Activated CD4-positive, CD25-positive, alpha-beta regulatory T cell (primary cell): ENCODE data around the gene CIAO2A.
"Not testable (repeated sequence)": the region's sequence is repeated elsewhere in the genome, so short reads cannot be mapped to it uniquely, and the experiment has no call there.

Experiments used
- DNase-seq, 4 experiments: peaks; one replicate each; lab custom pipeline; 2025; lab: John Stamatoyannopoulos, UW

Gene CIAO2A

GRCh38 chr15:64071931-64072765 lies 21.5 kb downstream of the CIAO2A start:
- no peak for DNase-seq

DNA sequence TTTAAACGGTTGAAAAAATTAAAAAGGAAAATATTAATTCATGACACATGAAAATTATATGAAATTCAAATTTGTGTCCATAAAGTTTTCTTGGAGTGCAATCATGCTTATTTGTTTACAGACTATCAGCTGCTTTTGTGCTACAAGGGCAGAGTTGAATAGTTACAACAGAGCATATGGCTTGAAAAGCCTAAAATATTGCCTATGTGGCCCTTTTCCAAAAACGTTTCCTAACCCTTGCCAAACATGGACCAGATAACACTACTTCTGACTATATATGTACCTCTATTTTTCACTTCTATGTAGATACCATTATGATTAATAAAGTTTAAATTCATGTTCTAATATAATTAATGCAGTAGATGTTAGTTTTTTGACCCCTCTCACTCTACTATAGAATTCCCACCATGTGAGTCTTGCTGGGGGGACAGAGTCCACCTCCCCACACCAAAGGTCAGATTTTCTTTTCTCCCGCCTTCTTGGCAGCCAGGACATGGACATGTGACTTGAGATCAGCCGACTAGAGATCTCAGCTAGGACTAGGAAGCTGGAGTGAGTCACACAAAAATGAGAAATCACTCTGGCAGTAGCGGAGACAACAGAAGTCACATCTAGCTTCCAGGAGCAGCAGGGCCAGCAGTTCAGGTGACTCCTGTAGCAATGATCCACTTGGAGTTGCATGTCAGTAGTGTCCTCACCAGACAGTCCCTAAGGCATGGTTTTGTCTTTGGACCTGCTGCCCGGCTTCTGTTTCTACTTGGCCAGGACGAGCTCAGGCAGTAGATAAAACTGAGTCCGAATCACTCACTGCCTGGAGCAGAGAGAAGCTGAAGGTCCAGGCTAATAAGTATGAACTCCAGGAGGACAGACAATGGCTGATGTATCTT lies 22.4 kb downstream of the CIAO2A start:
- DNase-seq = no peak

GRCh38 chr15:64070106-64070505 lies 23.5 kb downstream of the CIAO2A start:
- DNase-seq = no peak

DNA sequence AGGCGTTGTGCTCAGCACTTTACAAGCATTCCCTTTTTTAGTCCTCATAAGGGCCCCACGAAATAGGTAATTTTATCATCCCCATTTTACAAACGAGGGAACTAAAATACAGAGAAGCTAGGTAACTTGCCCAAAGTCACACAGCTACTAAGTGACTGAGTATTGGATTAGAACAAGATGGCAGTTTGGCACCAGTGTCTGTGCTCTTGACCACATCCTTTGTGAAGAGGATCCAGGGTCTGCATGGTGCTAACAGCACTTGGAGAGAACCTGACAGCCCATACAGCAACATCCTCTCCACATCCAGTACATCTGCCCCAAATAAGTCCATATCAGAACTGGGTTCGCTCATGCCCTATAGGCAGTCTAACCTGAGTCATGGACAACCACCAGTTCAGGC lies 25.5 kb downstream of the CIAO2A start:
- no peak for DNase-seq

DNA sequence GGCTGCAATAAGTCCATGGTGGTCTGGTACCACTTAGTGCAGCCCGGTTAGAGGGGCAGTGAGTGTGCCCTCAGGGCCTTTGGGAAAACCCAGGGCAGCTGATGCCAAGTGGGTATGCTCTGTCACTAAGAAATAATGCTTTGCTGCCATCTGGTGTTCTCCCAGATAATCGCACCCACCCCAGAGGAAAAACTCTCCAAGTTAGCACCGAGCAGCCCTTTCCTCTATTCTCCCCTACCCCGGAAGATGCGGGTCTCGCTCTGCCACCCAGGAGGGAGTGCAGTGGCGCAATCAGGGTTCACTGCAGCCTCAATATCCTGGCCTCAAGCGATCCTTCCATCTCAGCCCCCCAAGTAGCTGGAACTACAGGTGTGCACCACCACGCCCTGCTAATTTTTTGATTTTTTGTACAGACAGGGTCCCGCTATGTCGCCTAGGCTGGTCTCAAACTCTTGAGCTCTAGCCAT lies 26.0 kb downstream of the CIAO2A start:
- peak; percentile 13 to 41 (median 35) for DNase-seq

DNA sequence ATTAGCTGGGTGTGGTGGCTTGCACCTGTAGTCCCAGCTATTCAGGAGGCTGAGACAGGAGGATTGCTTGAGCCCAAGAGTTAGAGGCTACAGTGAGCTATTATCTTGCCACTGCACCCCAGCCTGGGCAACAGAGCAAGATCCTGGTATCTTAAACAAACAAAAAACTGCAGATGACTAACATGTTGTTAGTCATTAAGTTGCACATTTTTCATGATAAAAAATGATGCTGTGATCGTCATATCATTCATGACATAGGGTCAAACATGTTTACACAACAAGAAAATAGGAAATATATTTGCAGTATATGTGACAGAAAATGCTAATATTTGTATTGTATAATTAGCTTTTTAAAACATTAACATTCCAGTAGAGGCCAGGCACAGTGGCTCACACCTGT lies 27.2 kb downstream of the CIAO2A start:
- DNase-seq = no peak

- DNase-seq = no peak
These were observed 32.9 kb downstream of the CIAO2A start for GRCh38 chr15:64060716-64061115.

GRCh38 chr15:64059104-64059503 lies 34.5 kb downstream of the CIAO2A start:
- not testable (repeated sequence) for DNase-seq

DNA sequence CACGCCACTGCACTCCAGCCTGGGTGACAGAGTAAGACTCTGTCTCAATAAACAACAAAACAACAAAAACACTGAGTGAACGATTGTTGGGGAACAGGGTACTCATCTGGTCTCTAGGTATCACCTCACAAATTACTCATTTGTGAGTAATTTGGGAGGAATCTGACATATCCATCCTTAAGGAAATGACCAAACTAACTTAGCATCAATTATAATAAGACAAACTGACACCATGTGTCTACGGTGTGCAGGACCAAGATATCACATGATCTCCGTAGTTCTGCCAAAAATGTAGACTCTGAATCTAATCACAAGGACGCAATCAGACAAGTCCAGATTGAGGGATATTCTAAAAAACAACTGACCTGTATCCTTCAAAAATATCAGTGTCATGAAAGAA lies 35.4 kb downstream of the CIAO2A start:
- no peak for DNase-seq

- not testable (repeated sequence) for DNase-seq
These were observed 40.0 kb downstream of the CIAO2A start for GRCh38 chr15:64053674-64054073.

GRCh38 chr15:64052925-64053491 lies 40.6 kb downstream of the CIAO2A start:
- DNase-seq = no peak

GRCh38 chr15:64051407-64052259 lies 42.0 kb downstream of the CIAO2A start:
- no peak for DNase-seq

- DNase-seq = no peak
These were observed 42.6 kb downstream of the CIAO2A start for GRCh38 chr15:64051093-64051402.

DNA sequence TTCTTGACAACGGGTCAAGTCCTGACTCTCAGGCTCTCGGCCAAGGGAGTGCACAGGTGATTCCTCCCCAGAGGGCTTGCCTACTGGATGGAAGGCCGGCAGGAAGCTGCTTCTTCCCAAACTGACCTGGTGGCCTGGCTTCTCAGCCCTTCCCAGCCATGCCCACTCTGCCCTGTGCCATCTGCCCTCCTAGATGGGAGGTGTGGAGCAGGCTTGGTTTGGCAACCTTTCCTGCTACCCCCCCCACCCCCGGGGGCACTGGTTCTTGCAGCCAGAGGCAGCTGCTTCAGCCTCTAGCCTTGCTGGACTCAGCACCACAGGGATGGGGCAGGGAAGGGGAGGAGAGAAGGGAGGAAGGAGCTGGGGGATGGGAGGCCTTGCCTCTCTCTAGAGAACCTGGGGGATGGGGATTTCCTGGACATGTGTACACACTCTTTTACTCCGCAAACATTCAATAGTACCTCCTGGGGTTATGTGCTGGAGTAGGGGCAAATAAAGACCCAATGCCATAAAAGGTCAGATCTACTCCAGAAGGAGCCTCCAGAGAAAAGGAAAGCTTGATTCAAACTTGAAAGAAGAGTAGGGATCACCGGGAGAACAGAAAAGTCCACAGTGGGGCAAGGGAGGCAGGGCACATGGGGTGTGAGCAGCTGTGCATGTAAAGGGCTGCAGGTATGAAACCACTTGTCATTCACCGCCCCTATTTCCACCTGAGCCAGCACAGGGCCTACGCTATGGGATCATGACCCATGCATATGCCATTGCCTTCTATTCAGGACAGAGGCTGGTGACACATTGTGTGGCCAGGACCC lies 43.2 kb downstream of the CIAO2A start:
- DNase-seq = no peak

GRCh38 chr15:64048781-64049460 lies 44.7 kb downstream of the CIAO2A start:
- no peak for DNase-seq

- peak; percentile 14 to 44 (median 27) for DNase-seq
These were observed 47.1 kb downstream of the CIAO2A start, which contains the start of gene DAPK2 for GRCh38 chr15:64046421-64047153. Gene DAPK2, minus strand, starts transcription at chr15:64046485. Its CDS starts 6,224 bp downstream, at chr15:64040261.

GRCh38 chr15:64045774-64046420 lies 47.7 kb downstream of the CIAO2A start:
- no peak for DNase-seq

GRCh38 chr15:64045101-64045435 lies 48.6 kb downstream of the CIAO2A start:
- DNase-seq = no peak
